ENCODE results near the gene SPTBN5.

SPTBN5 gene

DNA sequence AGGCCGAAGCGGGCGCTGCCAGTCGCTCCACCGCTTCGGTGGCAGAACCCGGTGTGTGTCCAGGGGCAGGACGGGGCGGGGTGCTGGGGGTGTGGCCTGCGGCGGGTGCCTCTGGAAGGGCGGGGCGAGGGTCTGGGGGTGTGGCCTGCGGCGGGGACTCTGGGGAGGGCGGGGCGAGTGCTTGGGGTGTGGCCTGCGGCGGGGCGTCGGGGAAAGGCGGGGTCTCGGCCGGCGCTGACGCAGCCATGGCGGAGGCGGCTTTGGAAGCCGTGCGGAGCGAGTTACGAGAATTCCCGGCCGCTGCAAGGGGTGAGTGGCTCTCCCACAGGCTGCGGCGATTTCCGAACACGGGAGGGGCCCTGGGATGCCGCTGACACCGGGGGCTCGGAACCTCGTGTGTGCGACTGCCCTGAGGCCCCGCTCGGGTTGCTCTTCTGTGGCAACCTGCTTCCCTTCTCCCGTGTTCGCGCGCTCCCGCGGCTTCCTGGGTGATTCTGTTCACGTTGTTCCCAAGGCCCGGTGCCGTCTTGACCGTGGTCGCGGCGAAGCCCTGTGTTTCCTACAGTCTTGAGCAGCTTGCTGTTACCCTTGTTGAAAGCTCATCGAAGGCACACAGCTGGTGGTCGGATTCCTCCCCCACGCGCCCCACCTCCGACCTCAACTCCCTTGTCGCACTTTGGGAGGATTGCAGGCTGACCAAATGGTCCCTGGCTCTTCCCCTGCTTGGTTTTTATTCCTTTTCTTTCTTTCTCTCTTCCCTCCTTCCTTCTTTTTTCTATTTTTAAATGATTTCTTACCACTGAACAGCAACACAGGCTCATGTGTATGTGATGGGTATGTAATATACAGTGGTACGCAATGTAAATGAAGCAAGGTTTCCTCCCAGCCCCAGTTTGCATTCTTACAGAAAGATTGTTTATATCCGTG is 65.7 kb downstream of the SPTBN5 start, which contains the start of gene JMJD7:
Gene JMJD7 (plus strand): TSS at position 213 of the 927 bp plus-strand sequence. CDS start 33 bp downstream, at position 246.
- FAIRE-seq: peak; percentile 61
- DNase-seq (ENCODE audit: insufficient read length, low spot score): peak; percentile 95

DNA sequence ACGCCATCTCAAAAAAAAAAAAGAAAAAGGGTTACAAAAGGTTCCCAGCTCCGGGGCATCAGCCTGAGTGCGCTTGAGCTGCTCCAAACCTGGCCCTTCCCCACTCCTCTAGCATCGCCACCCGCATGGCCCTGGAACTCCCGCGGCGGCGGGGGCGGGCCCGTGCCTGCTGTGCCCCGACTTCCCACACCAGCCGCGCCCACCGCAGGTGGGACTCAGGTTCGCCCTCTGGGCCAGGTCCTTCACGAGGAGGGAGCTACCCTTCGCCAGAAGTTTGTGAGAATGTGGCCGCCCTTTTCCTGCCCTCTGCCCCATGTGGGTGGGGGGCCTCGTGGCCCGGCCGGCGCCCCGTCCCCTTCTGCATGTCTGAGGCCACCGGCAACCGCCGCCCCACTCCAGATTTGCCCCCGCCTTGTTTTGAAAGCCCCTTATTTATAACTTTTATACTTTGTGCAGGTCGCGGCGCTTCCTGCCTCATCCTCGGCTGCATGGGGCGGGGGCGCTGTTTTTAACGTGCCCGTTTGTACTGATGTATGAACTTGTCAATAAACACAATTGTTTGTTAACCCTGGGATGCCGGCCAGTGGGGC is 66.5 kb downstream of the SPTBN5 start:
- DNase-seq (ENCODE audit: insufficient read length, low spot score): no peak
- no peak for FAIRE-seq

DNA sequence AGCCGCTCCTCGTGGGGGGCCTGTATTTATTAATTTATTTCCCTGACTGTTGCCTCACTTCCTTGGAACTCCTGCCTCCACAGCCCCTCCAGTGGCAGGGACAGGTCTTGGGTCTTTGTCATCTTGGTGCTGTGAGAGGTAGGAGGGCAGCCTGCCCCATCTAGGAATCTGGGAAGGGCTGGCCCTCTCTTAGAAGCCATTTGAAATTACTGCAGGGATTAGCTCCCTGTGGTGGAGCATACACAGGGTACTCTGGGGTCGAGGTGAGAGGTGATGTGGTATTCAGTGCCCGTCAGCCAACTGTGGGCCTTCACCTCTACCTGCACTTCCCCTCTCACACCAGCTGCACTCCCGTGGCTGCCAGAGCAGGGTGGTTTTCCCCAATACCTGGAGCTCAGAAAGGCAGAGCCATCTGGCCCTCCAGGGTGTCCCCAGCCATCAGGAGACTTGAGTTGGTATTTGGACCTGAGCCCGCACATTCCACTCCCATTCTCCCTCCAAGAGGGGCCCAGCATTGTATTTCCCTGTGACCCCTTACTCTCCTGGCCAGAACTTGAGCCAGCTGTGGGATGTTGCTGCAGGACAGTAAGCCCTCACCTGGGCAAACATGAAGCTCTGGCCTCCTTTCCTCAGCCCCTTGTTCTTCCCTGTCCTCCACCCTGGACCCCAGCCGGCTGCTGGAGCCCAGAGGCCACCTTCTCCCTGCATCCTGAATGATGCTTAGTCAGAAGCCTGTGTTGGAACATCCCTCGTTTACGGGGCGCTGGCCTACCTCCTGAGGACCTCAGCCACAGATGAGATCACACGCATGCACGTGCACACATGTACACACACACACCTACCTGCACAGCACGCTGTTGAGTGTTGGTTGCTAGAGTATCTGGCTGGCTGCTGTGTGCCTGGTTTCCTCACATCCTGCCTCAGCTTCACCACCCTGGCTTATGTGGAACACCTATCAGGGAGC is 68.0 kb downstream of the SPTBN5 start:
- DNase-seq (ENCODE audit: insufficient read length, low spot score): no peak
- FAIRE-seq: no peak

DNA sequence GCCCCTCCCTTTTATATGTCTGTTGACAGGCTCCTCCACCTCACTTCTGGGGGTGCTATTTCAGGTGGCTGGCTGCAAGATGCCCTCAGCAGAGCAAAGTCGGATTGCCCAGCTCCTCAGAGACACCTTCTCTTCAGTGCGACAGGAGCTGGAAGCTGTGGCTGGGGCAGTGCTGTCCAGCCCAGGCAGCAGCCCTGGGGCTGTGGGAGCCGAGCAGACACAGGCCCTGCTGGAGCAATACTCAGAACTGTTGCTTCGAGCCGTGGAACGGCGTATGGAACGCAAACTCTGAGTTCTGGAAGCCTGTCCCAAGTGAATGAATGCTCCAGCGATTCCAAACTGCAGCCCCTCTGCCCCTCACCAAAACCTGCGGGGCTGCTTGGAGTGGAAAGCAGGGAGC is 68.7 kb downstream of the SPTBN5 start:
- DNase-seq (ENCODE audit: insufficient read length, low spot score) (no peak), FAIRE-seq (no peak)

DNA sequence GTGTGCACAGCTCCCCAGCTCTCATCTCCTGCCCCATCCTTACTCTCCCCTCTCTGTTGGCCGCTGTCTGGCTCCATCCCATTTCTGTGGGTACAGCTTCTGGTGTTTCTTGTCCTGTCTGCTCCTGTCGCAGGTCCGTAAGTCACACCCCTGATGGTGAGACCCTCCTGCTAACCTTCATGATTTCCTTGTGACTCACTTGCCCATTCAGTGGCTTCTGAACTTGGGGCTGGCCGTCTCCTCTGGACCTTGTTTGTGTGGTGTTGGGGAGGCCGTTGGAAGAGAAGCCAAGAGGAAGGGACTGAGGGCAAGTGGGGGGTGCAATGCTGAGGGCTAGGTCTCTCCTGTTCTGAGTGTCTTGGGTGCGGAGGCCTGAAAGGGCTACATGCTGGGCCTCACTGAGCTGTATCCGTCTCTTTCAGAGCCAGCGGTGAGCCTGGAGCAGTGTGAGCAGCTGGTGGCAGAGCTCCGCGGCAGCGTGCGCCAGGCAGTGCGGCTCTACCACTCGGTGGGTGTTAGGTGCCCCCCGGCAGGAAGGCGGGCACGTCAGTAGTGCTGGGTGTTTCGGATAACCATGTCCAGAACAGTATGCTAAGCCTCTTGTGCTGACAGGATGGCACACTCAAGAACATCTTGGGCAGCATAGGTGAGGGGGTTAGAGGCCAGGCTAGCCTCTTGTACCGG is 69.6 kb downstream of the SPTBN5 start:
- FAIRE-seq: no peak
- DNase-seq (ENCODE audit: insufficient read length, low spot score): no peak

DNA sequence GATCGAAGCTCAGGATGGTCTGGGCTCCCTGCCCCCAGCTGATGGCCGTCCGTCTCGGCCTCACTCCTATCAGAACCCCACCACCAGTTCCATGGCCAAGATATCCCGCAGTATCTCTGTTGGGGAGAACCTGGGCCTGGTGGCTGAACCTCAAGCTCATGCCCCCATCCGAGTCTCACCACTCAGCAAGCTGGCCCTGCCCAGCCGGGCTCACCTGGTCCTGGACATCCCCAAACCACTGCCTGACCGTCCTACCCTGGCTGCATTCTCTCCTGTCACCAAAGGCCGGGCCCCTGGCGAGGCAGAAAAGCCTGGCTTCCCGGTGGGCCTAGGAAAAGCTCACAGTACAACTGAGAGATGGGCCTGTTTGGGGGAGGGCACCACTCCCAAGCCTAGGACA is 70.4 kb downstream of the SPTBN5 start:
- DNase-seq (ENCODE audit: insufficient read length, low spot score) (no peak), FAIRE-seq (no peak)

DNA sequence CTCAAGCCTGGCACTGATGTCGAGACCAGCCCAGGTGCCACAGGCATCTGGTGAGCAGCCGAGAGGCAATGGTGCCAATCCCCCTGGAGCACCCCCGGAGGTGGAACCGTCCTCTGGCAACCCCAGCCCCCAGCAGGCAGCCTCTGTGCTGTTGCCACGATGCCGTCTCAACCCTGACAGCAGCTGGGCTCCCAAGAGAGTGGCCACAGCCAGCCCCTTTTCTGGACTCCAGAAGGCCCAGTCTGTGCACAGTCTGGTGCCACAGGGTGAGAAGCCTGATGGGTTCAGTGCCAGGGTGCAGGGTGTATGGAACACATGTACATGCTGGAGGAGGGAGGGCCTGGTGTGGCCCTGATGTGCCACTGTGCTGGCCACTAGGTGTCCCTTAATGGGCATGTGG is 70.9 kb downstream of the SPTBN5 start:
- FAIRE-seq (no peak), DNase-seq (ENCODE audit: insufficient read length, low spot score) (no peak)

DNA sequence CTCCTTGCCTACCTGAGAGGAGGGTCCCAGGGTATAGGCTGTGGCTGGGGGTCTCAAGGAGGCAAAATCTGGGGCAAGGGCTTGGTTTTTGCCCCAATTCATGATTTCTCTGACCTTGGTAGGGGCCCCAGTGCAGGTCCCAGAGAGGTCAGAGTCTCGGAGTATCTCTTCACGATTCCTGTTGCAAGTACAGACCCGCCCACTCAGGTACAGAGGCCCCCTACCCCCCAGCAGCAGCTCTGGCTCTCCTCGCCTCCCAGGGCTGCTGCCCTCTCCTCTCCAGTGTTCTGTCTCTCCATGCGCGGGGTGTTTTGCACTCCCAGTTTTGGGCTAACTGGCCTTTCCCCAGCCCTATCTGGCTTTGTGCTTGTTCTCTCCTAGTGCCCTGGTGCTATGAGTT is 71.4 kb downstream of the SPTBN5 start:
- DNase-seq (ENCODE audit: insufficient read length, low spot score): no peak
- FAIRE-seq: no peak

DNA sequence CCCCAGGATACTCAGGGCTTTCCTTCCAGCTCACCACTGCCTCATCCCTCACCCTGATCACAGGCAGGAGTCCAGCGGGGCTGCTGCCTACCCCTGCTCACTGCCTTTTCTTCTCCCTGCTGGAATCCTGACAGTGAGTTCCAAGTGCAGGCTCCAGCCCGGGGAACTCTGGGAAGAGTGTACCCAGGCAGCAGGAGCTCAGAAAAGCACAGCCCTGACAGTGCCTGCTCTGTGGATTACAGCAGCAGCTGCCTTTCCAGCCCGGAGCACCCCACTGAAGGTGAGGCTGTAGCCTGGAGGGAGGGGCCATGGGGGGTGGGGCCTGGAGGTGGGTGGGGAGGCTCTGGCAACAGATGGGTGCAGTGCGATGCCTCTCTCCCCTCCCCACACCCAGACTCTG is 72.0 kb downstream of the SPTBN5 start:
- DNase-seq (ENCODE audit: insufficient read length, low spot score) (no peak), FAIRE-seq (no peak)

DNA sequence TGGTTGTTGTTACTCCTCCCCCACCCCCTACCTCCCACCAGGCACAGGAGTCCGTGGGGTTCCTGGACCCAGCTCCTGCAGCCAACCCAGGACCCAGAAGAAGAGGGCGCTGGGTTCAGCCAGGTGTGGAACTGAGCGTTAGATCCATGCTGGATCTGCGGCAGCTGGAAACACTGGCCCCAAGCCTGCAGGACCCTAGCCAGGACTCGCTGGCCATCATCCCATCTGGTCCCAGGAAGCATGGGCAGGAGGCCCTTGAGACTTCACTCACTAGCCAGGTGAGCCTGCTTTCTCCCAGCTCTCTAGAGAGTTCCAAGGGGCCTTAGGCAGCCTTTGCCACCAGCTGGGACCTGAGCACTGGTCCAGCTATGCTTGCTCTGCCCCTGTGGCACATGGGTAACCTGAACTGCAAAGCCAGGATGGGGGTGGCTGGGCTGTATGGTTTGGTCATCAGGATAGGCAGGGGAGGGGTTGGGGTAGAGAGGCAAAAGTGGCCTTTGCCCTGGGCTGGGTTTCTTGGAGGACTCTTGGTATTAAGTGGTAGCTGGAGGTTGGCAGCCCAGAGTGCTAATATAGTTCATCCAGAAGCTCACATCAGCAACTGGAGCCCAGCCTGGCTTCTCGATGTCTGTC is 72.9 kb downstream of the SPTBN5 start:
- DNase-seq (ENCODE audit: insufficient read length, low spot score): no peak
- FAIRE-seq: no peak

DNA sequence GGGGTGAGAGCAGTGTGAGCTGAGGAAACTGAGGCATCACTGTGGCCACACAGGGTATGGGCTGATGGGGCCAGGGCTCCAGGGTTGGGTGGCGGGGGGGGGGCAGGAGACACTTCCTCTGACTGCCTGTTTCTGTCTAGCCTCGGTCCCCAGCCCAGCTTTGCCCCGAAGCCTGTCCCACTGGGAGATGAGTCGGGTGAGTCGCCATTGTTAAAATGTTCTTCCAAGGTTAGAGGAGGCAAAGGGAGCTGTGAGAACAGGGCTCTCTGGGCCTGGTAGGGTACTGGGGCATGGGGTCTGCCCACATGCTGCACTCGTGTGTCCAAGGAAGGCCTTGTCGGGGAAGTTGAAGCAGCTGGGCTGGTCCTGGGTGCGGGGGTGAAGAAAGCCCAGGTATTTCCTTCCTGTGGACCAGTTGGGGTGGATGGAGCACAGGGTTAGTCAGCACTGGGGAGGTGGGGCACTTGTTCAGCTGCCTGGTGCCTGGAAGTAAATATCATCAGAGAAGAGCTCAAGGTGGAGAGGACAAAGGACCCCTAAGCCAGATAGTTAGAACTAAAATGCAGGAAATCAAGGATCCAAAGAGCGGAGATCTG is 74.3 kb downstream of the SPTBN5 start:
- no peak for FAIRE-seq
- DNase-seq (ENCODE audit: insufficient read length, low spot score): no peak

DNA sequence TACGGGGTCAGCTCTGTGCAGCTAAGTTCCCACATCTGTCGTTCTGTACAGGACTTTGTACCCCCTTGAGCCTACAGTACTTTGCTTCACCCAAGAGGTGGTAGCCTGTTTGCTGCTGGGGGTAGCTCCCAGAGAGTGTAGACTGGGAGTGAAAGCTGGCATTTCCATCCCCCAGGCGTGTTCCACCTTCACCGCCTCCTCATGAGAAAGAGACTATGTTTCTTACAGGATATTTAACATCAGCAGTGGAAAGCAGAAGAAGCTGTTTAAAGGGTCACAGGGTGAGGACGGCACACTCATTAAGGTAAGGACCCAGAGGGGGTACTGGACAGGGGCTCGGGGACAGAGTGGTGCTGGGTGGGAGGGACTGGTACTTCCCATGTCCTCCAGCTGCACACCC is 76.1 kb downstream of the SPTBN5 start:
- DNase-seq (ENCODE audit: insufficient read length, low spot score): no peak
- no peak for FAIRE-seq

DNA sequence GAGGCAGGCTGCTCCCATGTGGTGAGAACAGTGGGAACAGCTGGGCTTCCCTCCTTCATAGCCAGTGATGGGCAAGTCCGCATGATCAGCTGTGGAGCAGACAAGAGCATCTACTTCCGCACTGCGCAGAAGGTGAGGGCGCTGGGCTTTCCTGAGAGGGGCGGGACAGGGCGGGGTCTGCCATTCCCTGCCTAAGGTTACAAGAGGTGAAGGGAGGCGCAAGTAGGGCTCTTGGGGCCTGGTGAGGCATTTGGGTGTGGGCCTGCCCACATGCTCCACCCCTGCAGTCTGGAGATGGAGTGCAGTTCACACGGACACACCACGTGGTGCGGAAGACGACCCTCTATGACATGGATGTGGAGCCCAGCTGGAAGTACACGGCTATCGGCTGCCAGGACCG is 76.5 kb downstream of the SPTBN5 start:
- FAIRE-seq: no peak
- DNase-seq (ENCODE audit: insufficient read length, low spot score): no peak

DNA sequence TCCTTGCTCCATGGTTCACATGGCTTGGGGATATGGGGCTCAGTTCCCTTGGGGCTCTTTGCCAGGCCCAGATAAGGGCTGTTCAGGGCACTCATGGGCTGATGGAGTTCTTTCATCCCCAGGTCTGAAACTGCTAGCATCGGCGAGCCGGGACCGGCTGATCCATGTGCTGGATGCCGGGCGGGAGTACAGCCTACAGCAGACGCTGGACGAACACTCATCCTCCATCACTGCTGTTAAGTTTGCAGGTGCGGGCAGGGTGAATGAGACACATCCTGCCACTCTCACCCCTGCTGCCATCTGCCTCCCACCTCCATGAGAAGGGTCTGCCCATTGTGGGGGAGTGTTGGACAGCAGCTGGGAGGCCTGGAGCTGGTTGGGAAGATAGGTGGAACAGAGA is 77.1 kb downstream of the SPTBN5 start:
- no peak for FAIRE-seq

DNA sequence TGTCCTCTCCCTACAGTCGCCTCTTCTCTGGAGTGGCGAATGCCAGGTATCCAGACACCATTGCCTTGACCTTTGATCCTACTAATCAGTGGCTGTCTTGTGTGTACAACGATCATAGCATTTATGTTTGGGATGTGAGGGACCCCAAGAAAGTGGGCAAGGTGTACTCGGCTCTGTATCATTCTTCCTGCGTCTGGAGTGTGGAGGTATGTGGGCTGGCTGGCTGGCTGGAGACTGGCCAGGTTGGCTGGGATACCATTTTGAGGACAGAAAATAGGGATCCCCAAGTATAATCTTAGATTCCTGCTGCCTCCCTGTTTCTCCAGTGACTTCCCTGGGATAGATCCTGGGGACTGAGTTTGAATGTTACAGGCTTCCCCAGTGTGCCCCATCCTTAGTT is 79.3 kb downstream of the SPTBN5 start:
- no peak for FAIRE-seq

More for the DNA sequence above, 77.1 kb downstream of the SPTBN5 start:
- DNase-seq (ENCODE audit: insufficient read length, low spot score): no peak

DNA sequence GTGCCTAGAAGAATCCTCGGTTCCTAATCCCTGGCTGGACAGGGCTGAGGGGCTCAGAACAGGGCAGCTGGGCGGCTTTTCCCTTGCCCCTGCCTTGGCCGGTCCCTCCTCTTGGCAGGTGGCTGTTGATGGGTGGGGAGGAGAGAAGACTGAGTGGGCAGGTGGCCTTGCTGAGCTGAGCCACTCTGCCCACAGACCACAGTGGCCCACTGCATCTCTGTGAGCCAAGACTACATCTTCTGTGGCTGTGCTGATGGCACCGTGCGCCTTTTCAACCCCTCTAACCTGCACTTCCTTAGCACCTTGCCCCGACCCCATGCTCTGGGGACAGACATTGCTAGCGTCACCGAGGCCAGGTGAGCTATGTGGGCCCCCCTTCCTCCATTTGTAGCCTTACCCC is 80.4 kb downstream of the SPTBN5 start:
- no peak for FAIRE-seq
- DNase-seq (ENCODE audit: insufficient read length, low spot score): no peak

More for the DNA sequence above, 79.3 kb downstream of the SPTBN5 start:
- no peak for DNase-seq (ENCODE audit: insufficient read length, low spot score)

DNA sequence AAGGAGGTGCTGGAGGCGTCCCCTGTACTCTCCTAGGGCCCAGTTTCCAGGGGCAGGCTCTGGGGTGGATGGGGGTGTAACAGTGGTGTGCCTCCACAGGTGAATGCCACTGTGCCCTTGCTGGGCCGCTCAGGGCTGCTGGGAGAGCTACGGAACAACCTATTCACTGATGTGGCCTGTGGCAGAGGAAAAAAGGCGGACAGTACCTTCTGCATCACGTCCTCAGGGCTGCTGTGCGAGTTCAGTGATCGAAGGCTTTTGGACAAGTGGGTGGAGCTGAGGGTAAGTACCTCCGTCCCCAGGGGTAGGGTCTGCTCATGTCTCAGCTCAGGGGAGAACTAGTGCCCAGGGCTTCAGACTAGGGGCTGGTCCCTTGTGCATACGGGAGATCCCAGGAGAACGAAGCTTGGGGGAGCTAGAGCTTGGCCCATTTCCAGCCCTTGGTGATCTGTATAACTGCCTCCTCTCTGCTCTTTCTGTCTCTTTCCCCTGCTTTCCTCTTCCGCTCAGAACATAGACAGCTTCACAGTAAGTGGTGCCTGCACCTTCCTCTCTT is 81.0 kb downstream of the SPTBN5 start:
- no peak for DNase-seq (ENCODE audit: insufficient read length, low spot score)
- FAIRE-seq: no peak

DNA sequence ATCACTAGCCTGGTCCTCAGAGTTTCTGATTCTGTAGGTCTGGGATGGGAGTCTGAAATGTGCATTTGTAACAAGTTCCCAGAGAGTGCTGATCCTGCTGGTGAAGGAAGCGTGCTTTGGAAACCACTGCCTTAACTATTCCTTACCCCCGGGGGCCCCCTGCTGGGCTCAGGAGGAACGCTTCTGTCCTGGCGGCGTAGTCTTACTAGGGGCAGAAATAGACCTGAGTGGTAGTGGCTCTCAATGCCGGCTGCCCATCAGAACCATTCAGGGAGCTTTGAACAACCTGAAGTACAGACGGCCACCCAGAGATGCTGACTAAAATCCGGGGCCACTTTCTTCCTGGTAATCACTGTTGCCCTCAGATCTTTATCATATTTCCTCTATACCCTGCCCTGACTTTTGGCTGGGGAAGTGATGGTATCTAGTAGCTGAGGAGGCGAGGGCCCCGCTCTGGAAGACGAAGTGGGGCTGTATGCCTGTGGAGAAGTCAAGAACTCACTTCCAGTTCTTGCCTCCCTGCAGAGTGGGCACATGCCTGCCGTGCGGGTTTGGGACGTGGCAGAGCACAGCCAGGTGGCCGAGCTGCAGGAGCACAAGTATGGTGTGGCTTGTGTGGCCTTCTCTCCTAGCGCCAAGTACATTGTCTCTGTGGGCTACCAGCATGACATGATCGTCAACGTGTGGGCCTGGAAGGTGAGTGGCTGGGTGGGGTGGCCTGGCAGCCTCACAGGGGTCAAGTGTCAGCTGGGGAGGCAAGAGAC is 82.2 kb downstream of the SPTBN5 start:
- FAIRE-seq (peak; percentile 93), DNase-seq (ENCODE audit: insufficient read length, low spot score) (peak; percentile 71)

Data from GM19239 (cell line).